AG04450 (cell line): ENCODE results near the gene CA5A. TPM values are rescaled to one million over a fixed set of nuclear protein-coding genes. Genes with fewer than 3 reads are reported as not detected.

Experiments
- CTCF ChIA-PET: fragments of 300-600, 350-600 bp; formaldehyde crosslinking; extraction: SDS; loops from one replicate; lab custom pipeline; 2022; ENCODE audit warnings: antibody characterized with exemption, inconsistent platforms; lab: Charles Lee
- POLR2A ChIA-PET: fragments of 350-600 bp; formaldehyde crosslinking; extraction: SDS; loops from one replicate; lab custom pipeline; 2021; ENCODE audit warnings: antibody characterized with exemption, inconsistent platforms; lab: Yijun Ruan, JAX
- DNase-seq: peaks from one replicate; pipeline ENCODE4 v3.0.0-alpha.2; 2011; ENCODE audit warnings: low read depth, low spot score
- H3K27ac ChIP-seq: one replicate; pipeline ENCODE4 v1.5.1; 2012; ENCODE audit warnings: low read depth, low read length, control low read depth
- H3K27me3 ChIP-seq: one replicate; pipeline ENCODE4 v1.6.0; 2012; ENCODE audit warnings: low read length; ENCODE audit not compliant: control insufficient read depth, insufficient read depth
- H3K4me3 ChIP-seq: 2 replicates; pipeline ENCODE4 v1.5.1; 2011; ENCODE audit warnings: mild to moderate bottlenecking, low read depth, low read length, control low read depth
- H3K9me3 ChIP-seq: 2 replicates; pipeline ENCODE4 v1.5.1; 2012; ENCODE audit warnings: low read length; ENCODE audit not compliant: control insufficient read depth, insufficient read depth
- CTCF ChIP-seq: IDR thresholded peaks from 2 replicates; pipeline ENCODE4 v1.5.1; 2011; ENCODE audit warnings: low read depth, low read length, control low read depth, inconsistent platforms
- polyA plus RNA-seq: library from polyadenylated mRNA; depleted of rRNA; stranded (reverse); fragments of >200 nt; gene quantifications from 2 replicates; pipeline ENCODE4 v1.2.3, GENCODE V29; 2011

Gene CA5A
- polyA plus RNA-seq, 1 experiment = not detected

GRCh38 chr16:87974178-87974577 lies 37.8 kb upstream of the CA5A start:
- H3K27me3 ChIP-seq = no peaks in the 10 kb centered on the region
- POLR2A ChIA-PET = no interaction called here
- CTCF ChIA-PET = interaction anchor here (0.6 kb wide), 1 partner anchor 18 kb away, joined by 4 read pairs; no protein-coding TSS in a partner anchor
- H3K4me3 ChIP-seq = no peak overlapping the region
- H3K9me3 ChIP-seq = peaks cover 21% of the 10 kb centered on the region
- no peak for DNase-seq
- H3K27ac ChIP-seq = no peak overlapping the region
- no peak for TF ChIP-seq CTCF

GRCh38 chr16:87973717-87974116 lies 37.4 kb upstream of the CA5A start:
- CTCF ChIA-PET = interaction anchor here (0.6 kb wide), 1 partner anchor 17 kb away, joined by 4 read pairs; no protein-coding TSS in a partner anchor

GRCh38 chr16:87971933-87972332 lies 35.6 kb upstream of the CA5A start:
- TF ChIP-seq CTCF = no peak
- H3K4me3 ChIP-seq = no peak overlapping the region
- peaks cover 21% of the 10 kb centered on the region for H3K9me3 ChIP-seq
- no peak for DNase-seq
- POLR2A ChIA-PET = no interaction called here
- CTCF ChIA-PET = no interaction called here
- no peak overlapping the region for H3K27ac ChIP-seq
- H3K27me3 ChIP-seq = no peaks in the 10 kb centered on the region

More at GRCh38 chr16:87973717-87974116, 37.4 kb upstream of the CA5A start:
- TF ChIP-seq CTCF = no peak
- no peak overlapping the region for H3K4me3 ChIP-seq
- DNase-seq = no peak
- H3K9me3 ChIP-seq = peaks cover 21% of the 10 kb centered on the region
- no peaks in the 10 kb centered on the region for H3K27me3 ChIP-seq
- no peak overlapping the region for H3K27ac ChIP-seq
- POLR2A ChIA-PET = interaction anchor here (0.6 kb wide), 1 partner anchor 111 kb away, joined by 4 read pairs; no protein-coding TSS in a partner anchor

GRCh38 chr16:87970186-87970585 lies 33.9 kb upstream of the CA5A start:
- CTCF ChIA-PET = no interaction called here
- Histone ChIP-seq H3K27ac (no peak overlapping the region), H3K9me3 (peaks cover 21% of the 10 kb centered on the region), H3K4me3 (no peak overlapping the region), H3K27me3 (no peaks in the 10 kb centered on the region)
- POLR2A ChIA-PET = interaction anchor here (0.7 kb wide), 2 partner anchors 205 to 358 kb away, joined by 3 to 4 read pairs; partner anchors contain the start of gene KLHDC4
- no peak for TF ChIP-seq CTCF
- no peak for DNase-seq

- DNase-seq = peak; percentile 59
- H3K9me3 ChIP-seq = peaks cover 21% of the 10 kb centered on the region
- H3K27ac ChIP-seq = peak overlapping the region; percentile 73
- no peak overlapping the region for H3K4me3 ChIP-seq
- CTCF ChIA-PET = interaction anchor here (0.6 kb wide), 1 partner anchor 39 kb away, joined by 5 read pairs; no protein-coding TSS in a partner anchor
- TF ChIP-seq CTCF = no peak
- POLR2A ChIA-PET = interaction anchor here (0.7 kb wide), 1 partner anchor 594 kb away, joined by 5 read pairs; no protein-coding TSS in a partner anchor
- H3K27me3 ChIP-seq = no peaks in the 10 kb centered on the region
Measured at GRCh38 chr16:87968541-87968940, 32.2 kb upstream of the CA5A start.
